SK-N-SH (cell line): ENCODE results near the gene HOMER3. TPM values are rescaled to one million over a fixed set of nuclear protein-coding genes. Genes with fewer than 3 reads are reported as not detected.

Experiments
- CTCF ChIA-PET: fragments of 300-600, 350-600 bp; formaldehyde crosslinking; extraction: SDS; loops from one replicate; lab custom pipeline; 2021; lab: Yijun Ruan, JAX
- POLR2A ChIA-PET: fragments of 350-600 bp; sonication (Branson Sonifier 250); formaldehyde crosslinking; extraction: SDS; loops from one replicate; lab custom pipeline; 2020; ENCODE audit warnings: antibody characterized with exemption, inconsistent platforms; lab: Yijun Ruan, JAX
- DNase-seq: peaks from one replicate; pipeline ENCODE4 v3.0.0; 2012
- H2AFZ ChIP-seq: fragments of 200-600 bp; sonication (generic); 2 replicates; pipeline ENCODE4 v1.8.1; 2016; ENCODE audit warnings: antibody characterized with exemption, mild to moderate bottlenecking, low read depth
- H3F3A ChIP-seq: fragments of 200-600 bp; sonication (generic); replicated peaks from 2 replicates; pipeline ENCODE3; 2016; ENCODE audit warnings: antibody characterized with exemption, mild to moderate bottlenecking; ENCODE audit not compliant: insufficient read depth
- H3K27ac ChIP-seq, 2 experiments: fragments of 200-500 bp in 1 of 2; fragments of 200-600 bp in 1 of 2; sonication (Bioruptor generic) in 1 of 2; sonication (generic), shearing (Covaris generic) in 1 of 2; 2 replicates each; pipeline versions ENCODE4 v1.5.1 to v1.6.1; 2014 to 2016; ENCODE audit warnings: low read depth in 2 of 2, inconsistent platforms in 1 of 2, low read length in 1 of 2, mild to moderate bottlenecking in 1 of 2, mixed read lengths in 1 of 2
- H3K27me3 ChIP-seq: fragments of 200-600 bp; sonication (generic), shearing (Covaris generic); 2 replicates; pipeline ENCODE4 v1.6.1; 2016; ENCODE audit warnings: mixed run types; ENCODE audit not compliant: insufficient read depth
- H3K36me3 ChIP-seq, 2 experiments: fragments of 200-500 bp in 1 of 2; fragments of 200-600 bp in 1 of 2; sonication (Bioruptor generic) in 1 of 2; sonication (generic) in 1 of 2; replicated peaks in 1 of 2; 2 replicates each; pipeline versions ENCODE3 to v1.5.1; 2014 to 2016; ENCODE audit warnings: low read length in 1 of 2, mild to moderate bottlenecking in 1 of 2; ENCODE audit not compliant: insufficient read depth in 2 of 2, control insufficient read depth in 1 of 2
- H3K4me1 ChIP-seq, 2 experiments: fragments of 200-500 bp in 1 of 2; fragments of 200-600 bp in 1 of 2; sonication (Bioruptor generic) in 1 of 2; sonication (generic), shearing (Covaris generic) in 1 of 2; 2 replicates each; pipeline versions ENCODE4 v1.5.1 to v1.6.1; 2014 to 2016; ENCODE audit warnings: low read depth in 1 of 2, low read length in 1 of 2, mixed run types in 1 of 2; ENCODE audit not compliant: insufficient read depth in 2 of 2, control insufficient read depth in 1 of 2
- H3K4me2 ChIP-seq: fragments of 200-600 bp; sonication (generic), shearing (Covaris generic); 2 replicates; pipeline ENCODE4 v1.6.1; 2017; ENCODE audit warnings: mixed run types
- H3K4me3 ChIP-seq, 2 experiments: fragments of 200-500 bp in 1 of 2; fragments of 200-600 bp in 1 of 2; sonication (Bioruptor generic) in 1 of 2; sonication (generic), shearing (Covaris generic) in 1 of 2; 2 replicates each; pipeline versions ENCODE4 v1.5.1 to v1.8.1; 2014 to 2016; ENCODE audit warnings: low read depth in 2 of 2, inconsistent platforms in 1 of 2, low read length in 1 of 2, mild to moderate bottlenecking in 1 of 2, mixed read lengths in 1 of 2, moderate library complexity in 1 of 2
- H3K79me2 ChIP-seq: fragments of 200-600 bp; sonication (generic); 2 replicates; pipeline ENCODE4 v1.8.1; 2017; ENCODE audit warnings: mild to moderate bottlenecking; ENCODE audit not compliant: insufficient read depth
- H3K9ac ChIP-seq: fragments of 200-600 bp; sonication (generic); 2 replicates; pipeline ENCODE4 v1.6.1; 2017; ENCODE audit warnings: mixed run types
- H3K9me2 ChIP-seq: fragments of 200-600 bp; sonication (generic); 2 replicates; pipeline ENCODE4 v1.6.1; 2017; ENCODE audit warnings: mixed run types
- H3K9me3 ChIP-seq: fragments of 200-600 bp; sonication (generic); 2 replicates; pipeline ENCODE4 v1.6.1; 2017; ENCODE audit warnings: mixed run types, mild to moderate bottlenecking, moderate library complexity
- H4K20me1 ChIP-seq: fragments of 200-600 bp; sonication (generic); 2 replicates; pipeline ENCODE4 v1.6.1; 2017; ENCODE audit warnings: mild to moderate bottlenecking, mixed run types; ENCODE audit not compliant: insufficient read depth
- CHD2 ChIP-seq: fragments of 150-350 bp; IDR thresholded peaks from 2 replicates; pipeline ENCODE4 v1.6.1; 2018; ENCODE audit warnings: low read length; ENCODE audit not compliant: partially characterized antibody
- CTCF ChIP-seq: fragments of 200-600 bp; sonication (generic); IDR thresholded peaks from 2 replicates; pipeline ENCODE4 v1.6.1; 2017; ENCODE audit warnings: antibody characterized with exemption, mild to moderate bottlenecking, moderate library complexity
- FOSL2 ChIP-seq: IDR thresholded peaks from 2 replicates; pipeline ENCODE4 v1.4.0; 2012; ENCODE audit warnings: low read depth, mild to moderate bottlenecking, moderate library complexity, borderline replicate concordance
- IRF3 ChIP-seq: fragments of 150-350 bp; IDR thresholded peaks from 2 replicates; pipeline ENCODE4 v1.6.1; 2016; ENCODE audit warnings: mild to moderate bottlenecking, low read depth, low read length
- MXI1 ChIP-seq: IDR thresholded peaks from 2 replicates; pipeline ENCODE4 v1.6.1; 2012; ENCODE audit warnings: mild to moderate bottlenecking, low read depth, low read length, improper control_type of control experiment
- NRF1 ChIP-seq: IDR thresholded peaks from 2 replicates; pipeline ENCODE4 v1.6.1; 2012; ENCODE audit warnings: low read depth, mild to moderate bottlenecking, low read length
- RAD21 ChIP-seq: IDR thresholded peaks from 2 replicates; pipeline ENCODE4 v1.6.1; 2012; ENCODE audit warnings: mild to moderate bottlenecking, low read length
- SMC3 ChIP-seq: IDR thresholded peaks from 2 replicates; pipeline ENCODE4 v1.6.1; 2012; ENCODE audit warnings: low read depth, low read length, improper control_type of control experiment
- USF2 ChIP-seq: fragments of 150-350 bp; IDR thresholded peaks from 2 replicates; pipeline ENCODE4 v1.6.1; 2017; ENCODE audit warnings: antibody characterized with exemption, low read length, low read depth, borderline replicate concordance
- WGBS: methylation state at CpG from one replicate; pipeline ENCODE4 v1.1.6; 2017; ENCODE audit warnings: low lambda C conversion rate; 5-methylcytosine and 5-hydroxymethylcytosine counted together
- polyA plus RNA-seq, 3 experiments: library from polyadenylated mRNA; depleted of rRNA; stranded (reverse); fragments of >200 nt; gene quantifications; 2 replicates each; pipeline ENCODE4 v1.2.3, GENCODE V29; 2012

Gene HOMER3
- polyA plus RNA-seq, 1 of the 3 experiments (the other 2 are of a cell fraction) = 83.0 TPM

- WGBS = 3% methylated on average over 14 of the region's 72 CpGs
- Histone ChIP-seq H3K4me1 (peaks cover 0 to 24% of the 10 kb centered on the region in 2 experiments; a peak in 1 of 4 replicates), H4K20me1 (no peaks in the 10 kb centered on the region), H3K4me2 (peak overlapping the region; percentile 98), H3K4me3 (peak overlapping the region; percentile 61 to 72), H3K27ac (peak overlapping the region in 1 of 2 experiments; percentile 65; a peak in 1 of 4 replicates), H3K9ac (no peak overlapping the region; the same call in 1 of the 2 replicates), H3K79me2 (no peaks in the 10 kb centered on the region), H3K36me3 (peaks cover 0 to 9% of the 10 kb centered on the region in 2 experiments), H3K9me2 (no peaks in the 10 kb centered on the region), H3F3A (peaks cover 9% of the 10 kb centered on the region), H3K27me3 (no peaks in the 10 kb centered on the region), H3K9me3 (no peaks in the 10 kb centered on the region), H2AFZ (no peak overlapping the region; the same call in 1 of the 2 replicates)
- DNase-seq = peak; percentile 95
- ChIA-PET POLR2A (interaction anchor here (1.2 to 1.7 kb wide), 4 partner anchors 21 to 91 kb away, joined by 3 to 8 read pairs (median 4); partner anchors contain the start of genes COPE and DDX49), CTCF (interaction anchor here (0.6 to 6.3 kb wide), 39 partner anchors 9 to 444 kb away, joined by 3 to 76 read pairs (median 5); partner anchors contain the start of genes COPE, DDX49 and REX1BD)
- peak; percentile 86 for TF ChIP-seq MXI1
- peak; percentile 53 for TF ChIP-seq CTCF
- TF ChIP-seq FOSL2 = no peak
- no peak for TF ChIP-seq CHD2
- TF ChIP-seq IRF3 = no peak
- TF ChIP-seq SMC3 = peak; percentile 53; the same call in 1 of the 2 replicates
- TF ChIP-seq USF2 = no peak
- TF ChIP-seq RAD21 = peak; percentile 71
- 0 out of 2 replicates have a peak, but pooled peaks have one; percentile 6 for TF ChIP-seq NRF1
These were observed 45.8 kb downstream of the HOMER3 start for GRCh38 chr19:18895038-18895823.
